Measurements from ENCODE around the gene KRTAP9-2. TPM values are rescaled to one million over a fixed set of nuclear protein-coding genes. Genes with fewer than 3 reads are reported as not detected.
"Not testable (repeated sequence)": the region's sequence is repeated elsewhere in the genome, so short reads cannot be mapped to it uniquely, and the experiment has no call there.

Gene KRTAP9-2
- total RNA-seq, 4 donors from 2014 or later, result 18.1 to 183 TPM; not detected in 2

DNA sequence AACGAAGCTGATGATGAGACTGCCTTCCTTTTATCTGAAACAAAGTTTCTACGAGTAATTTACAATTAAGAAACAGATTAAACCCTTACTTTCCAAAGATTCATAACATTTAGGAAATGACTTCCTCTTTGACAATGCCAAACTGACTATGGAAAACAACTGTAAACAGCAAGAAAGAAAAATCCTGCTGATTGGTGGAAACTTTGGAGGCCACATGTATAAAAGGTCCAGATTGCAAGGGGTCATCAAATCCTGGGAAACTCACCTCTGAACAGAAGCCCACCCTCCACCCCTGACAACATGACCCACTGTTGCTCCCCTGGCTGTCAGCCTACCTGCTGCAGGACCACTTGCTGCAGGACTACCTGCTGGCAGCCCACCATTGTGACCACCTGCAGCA, 38.6 kb downstream of the KRTAP9-2 start, which contains the start of gene KRTAP9-6:
Gene KRTAP9-6 (plus strand): TSS at position 301 of the 400 bp plus-strand sequence. CDS start 0 bp downstream, at position 301.
- intact Hi-C loops (cut with DNase I; ENCODE audit: low total_unique reads), result no loop called here
- no peak for DNase-seq (ENCODE audit: low spot score in 2 of 2)
- WGBS, 2 donors, result 62 to 66% methylated on average over 2 of the region's 2 CpGs
- no peak within 1 kb of the TSS for H3K4me3 ChIP-seq (ENCODE audit: low read depth, poor library complexity, severe bottlenecking)
- TF ChIP-seq CTCF (IDR thresholded peaks at IDR 0.05) (no peak), POLR2A (IDR thresholded peaks at IDR 0.05) (no peak)

DNA sequence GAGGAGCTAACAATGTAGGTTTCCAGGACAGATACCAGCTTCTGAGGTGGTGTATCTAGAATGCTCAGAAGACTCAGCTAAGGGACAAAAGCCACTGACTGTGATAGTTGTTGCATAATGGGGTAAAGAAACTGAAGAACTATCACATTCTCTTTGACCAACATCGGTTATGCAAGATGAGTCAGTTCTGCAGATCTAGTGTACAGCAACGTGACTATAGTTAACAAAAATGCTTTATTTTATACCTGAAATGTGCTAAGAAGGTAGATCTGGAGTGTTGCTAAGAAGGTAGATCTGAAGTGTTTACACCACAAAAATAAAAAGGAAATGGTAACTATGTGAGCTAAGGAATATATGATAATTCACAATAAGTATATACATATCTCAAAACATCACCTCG, 41.3 kb downstream of the KRTAP9-2 start:
- TF ChIP-seq POLR2A (IDR thresholded peaks at IDR 0.05) (no peak), CTCF (IDR thresholded peaks at IDR 0.05) (no peak)
- intact Hi-C loops (cut with DNase I; ENCODE audit: low total_unique reads), result no loop called here
- H3K4me3 ChIP-seq (ENCODE audit: low read depth, poor library complexity, severe bottlenecking), result no peak overlapping the region
- WGBS, 2 donors, result 91% methylated on average over 3 of the region's 3 CpGs; no CpG with 5 or more reads in 1 of the 2 donors
- DNase-seq (ENCODE audit: low spot score in 2 of 2), result no peak

GRCh38 chr17:41271323-41271722, 44.9 kb downstream of the KRTAP9-2 start:
- WGBS, 2 donors, result no CpG with 5 or more reads among the region's 1 CpG
- intact Hi-C loops (cut with DNase I; ENCODE audit: low total_unique reads); DNase-seq (ENCODE audit: low spot score in 2 of 2); H3K4me3 ChIP-seq (ENCODE audit: low read depth, poor library complexity, severe bottlenecking): not testable (repeated sequence)

GRCh38 chr17:41271858-41272257, 45.4 kb downstream of the KRTAP9-2 start:
- no peak for TF ChIP-seq POLR2A (IDR thresholded peaks at IDR 0.05)
- no peak for TF ChIP-seq CTCF (IDR thresholded peaks at IDR 0.05)
- DNase-seq (ENCODE audit: low spot score in 2 of 2), result no peak
- intact Hi-C loops (cut with DNase I; ENCODE audit: low total_unique reads), result no loop called here
- H3K4me3 ChIP-seq (ENCODE audit: low read depth, poor library complexity, severe bottlenecking), result no peak overlapping the region
- WGBS, 2 donors, result 63% methylated on average over 1 of the region's 1 CpG; no CpG with 5 or more reads in 1 of the 2 donors

- DNase-seq (ENCODE audit: low spot score in 2 of 2); H3K4me3 ChIP-seq (ENCODE audit: low read depth, poor library complexity, severe bottlenecking); intact Hi-C loops (cut with DNase I; ENCODE audit: low total_unique reads): not testable (repeated sequence)
- 84 to 94% methylated on average over 2 to 3 of the region's 3 CpGs for WGBS, 2 donors
Measured at GRCh38 chr17:41275648-41276190, 49.3 kb downstream of the KRTAP9-2 start, which contains the start of gene KRTAP9-7. KRTAP9-7 (plus strand) TSS chr17:41275698; CDS start chr17:41275698, 0 bp downstream.

Other genes starting within 250 kb of the KRTAP9-2 start
- gene KRT40, start 242.3 kb upstream of the KRTAP9-2 start, total RNA-seq, result 10 to 100 TPM in 1 of 4 donors, not detected in 3; 12.3 TPM
- 10 to 100 TPM in 1 of 4 donors, not detected in 3; 11.6 TPM for gene KRTAP3-3, start 232.5 kb upstream of the KRTAP9-2 start, total RNA-seq
- 10 to 100 TPM in 1 of 4 donors, not detected in 3; 84.1 TPM for gene KRTAP3-2, start 226.7 kb upstream of the KRTAP9-2 start, total RNA-seq
- 10 to 100 TPM in 1 of 4 donors, 1 to 10 TPM in 1, not detected in 2; 4.0 to 83.2 TPM for gene KRTAP3-1, start 217.5 kb upstream of the KRTAP9-2 start, total RNA-seq
- 100 to 1,000 TPM in 1 of 4 donors, 10 to 100 TPM in 1, under 1 TPM in 1, not detected in 1; 0.22 to 168 (median 10.9) TPM for gene KRTAP1-5, start 199.4 kb upstream of the KRTAP9-2 start, total RNA-seq
- gene KRTAP1-4, start 196.5 kb upstream of the KRTAP9-2 start, total RNA-seq, result 1 to 10 TPM in 1 of 4 donors, not detected in 3; 4.2 TPM
- 100 to 1,000 TPM in 1 of 4 donors, 1 to 10 TPM in 1, not detected in 2; 1.6 to 107 TPM for gene KRTAP1-3, start 191.8 kb upstream of the KRTAP9-2 start, total RNA-seq
- 100 to 1,000 TPM in 1 of 4 donors, 1 to 10 TPM in 1, under 1 TPM in 1, not detected in 1; 0.32 to 195 (median 5.1) TPM for gene KRTAP1-1, start 185.2 kb upstream of the KRTAP9-2 start, total RNA-seq
- 10 to 100 TPM in 1 of 4 donors, 1 to 10 TPM in 1, not detected in 2; 7.0 to 83.9 TPM for gene KRTAP2-1, start 179.3 kb upstream of the KRTAP9-2 start, total RNA-seq
- gene KRTAP2-2, start 171.4 kb upstream of the KRTAP9-2 start, total RNA-seq, result 10 to 100 TPM in 1 of 4 donors, 1 to 10 TPM in 1, not detected in 2; 3.6 to 58.7 TPM
- gene KRTAP2-3, start 166.5 kb upstream of the KRTAP9-2 start, total RNA-seq, result 10 to 100 TPM in 1 of 4 donors, 1 to 10 TPM in 1, not detected in 2; 3.9 to 12.8 TPM
- gene KRTAP2-4, start 160.8 kb upstream of the KRTAP9-2 start, total RNA-seq, result 10 to 100 TPM in 1 of 4 donors, not detected in 3; 61.4 TPM
- 10 to 100 TPM in 1 of 4 donors, 1 to 10 TPM in 1, under 1 TPM in 1, not detected in 1; 0.54 to 73.1 (median 2.4) TPM for gene KRTAP4-7, start 142.5 kb upstream of the KRTAP9-2 start, total RNA-seq
- gene KRTAP4-8, start 128.5 kb upstream of the KRTAP9-2 start, total RNA-seq, result 10 to 100 TPM in 1 of 4 donors, not detected in 3; 27.3 TPM
- gene KRTAP4-16, start 124.4 kb upstream of the KRTAP9-2 start, total RNA-seq, result not detected
- 10 to 100 TPM in 1 of 4 donors, 1 to 10 TPM in 1, under 1 TPM in 1, not detected in 1; 0.44 to 73.5 (median 2.6) TPM for gene KRTAP4-9, start 121.3 kb upstream of the KRTAP9-2 start, total RNA-seq
- gene KRTAP4-11, start 108.3 kb upstream of the KRTAP9-2 start, total RNA-seq, result 10 to 100 TPM in 1 of 4 donors, under 1 TPM in 1, not detected in 2; 0.89 to 20.6 TPM
- 10 to 100 TPM in 1 of 4 donors, not detected in 3; 57.0 TPM for gene KRTAP4-12, start 102.5 kb upstream of the KRTAP9-2 start, total RNA-seq
- 10 to 100 TPM in 1 of 4 donors, under 1 TPM in 1, not detected in 2; 0.25 to 54.3 TPM for gene KRTAP4-6, start 86.1 kb upstream of the KRTAP9-2 start, total RNA-seq
- 10 to 100 TPM in 1 of 4 donors, under 1 TPM in 1, not detected in 2; 0.34 to 14.9 TPM for gene KRTAP4-5, start 76.8 kb upstream of the KRTAP9-2 start, total RNA-seq
- gene KRTAP4-4, start 65.9 kb upstream of the KRTAP9-2 start, total RNA-seq, result 100 to 1,000 TPM in 1 of 4 donors, under 1 TPM in 1, not detected in 2; 0.84 to 102 TPM
- 10 to 100 TPM in 1 of 4 donors, 1 to 10 TPM in 1, not detected in 2; 1.2 to 54.0 TPM for gene KRTAP4-3, start 58.4 kb upstream of the KRTAP9-2 start, total RNA-seq
- 10 to 100 TPM in 1 of 4 donors, 1 to 10 TPM in 1, not detected in 2; 5.0 to 75.4 TPM for gene KRTAP4-2, start 48.4 kb upstream of the KRTAP9-2 start, total RNA-seq
- gene KRTAP4-1, start 41.7 kb upstream of the KRTAP9-2 start, total RNA-seq, result 10 to 100 TPM in 1 of 4 donors, 1 to 10 TPM in 1, not detected in 2; 2.1 to 66.2 TPM
- gene KRTAP9-1, start 36.8 kb upstream of the KRTAP9-2 start, total RNA-seq, result under 1 TPM in 1 of 4 donors, not detected in 3; 0.91 TPM
- gene KRTAP9-3, start 5.8 kb downstream of the KRTAP9-2 start, total RNA-seq, result 100 to 1,000 TPM in 1 of 4 donors, 1 to 10 TPM in 1, under 1 TPM in 1, not detected in 1; 0.27 to 218 (median 8.7) TPM
- gene KRTAP9-8, start 11.4 kb downstream of the KRTAP9-2 start, total RNA-seq, result 100 to 1,000 TPM in 1 of 4 donors, under 1 TPM in 2, not detected in 1; 0.47 to 120 (median 0.97) TPM
- gene KRTAP9-4, start 23.0 kb downstream of the KRTAP9-2 start, total RNA-seq, result 100 to 1,000 TPM in 1 of 4 donors, 1 to 10 TPM in 1, under 1 TPM in 1, not detected in 1; 0.37 to 177 (median 2.1) TPM
- 10 to 100 TPM in 1 of 4 donors, 1 to 10 TPM in 1, not detected in 2; 2.1 to 94.5 TPM for gene KRTAP9-9, start 28.7 kb downstream of the KRTAP9-2 start, total RNA-seq
- gene KRTAP9-6, start 38.7 kb downstream of the KRTAP9-2 start, total RNA-seq, result under 1 TPM in 2 of 4 donors, not detected in 2; 0.38 to 0.62 TPM
- 10 to 100 TPM in 1 of 4 donors, under 1 TPM in 1, not detected in 2; 0.51 to 17.1 TPM for gene KRTAP9-7, start 49.0 kb downstream of the KRTAP9-2 start, total RNA-seq
- gene KRTAP29-1, start 76.2 kb downstream of the KRTAP9-2 start, total RNA-seq, result 1 to 10 TPM in 1 of 4 donors, not detected in 3; 2.5 TPM
- gene KRTAP16-1, start 82.7 kb downstream of the KRTAP9-2 start, total RNA-seq, result 1 to 10 TPM in 1 of 4 donors, not detected in 3; 5.9 TPM
- 10 to 100 TPM in 1 of 4 donors, 1 to 10 TPM in 1, not detected in 2; 1.3 to 38.6 TPM for gene KRTAP17-1, start 89.1 kb downstream of the KRTAP9-2 start, total RNA-seq
- gene KRT33A, start 124.2 kb downstream of the KRTAP9-2 start, total RNA-seq, result 10 to 100 TPM in 2 of 4 donors, under 1 TPM in 1, not detected in 1; 0.25 to 73.9 (median 11.0) TPM
- gene KRT33B, start 143.2 kb downstream of the KRTAP9-2 start, total RNA-seq, result 100 to 1,000 TPM in 1 of 4 donors, 1 to 10 TPM in 1, under 1 TPM in 1, not detected in 1; 0.25 to 117 (median 4.4) TPM
- gene KRT34, start 155.7 kb downstream of the KRTAP9-2 start, total RNA-seq, result 100 to 1,000 TPM in 1 of 4 donors, 10 to 100 TPM in 1, 1 to 10 TPM in 1, under 1 TPM in 1; 0.72 to 143 (median 6.3) TPM
- 100 to 1,000 TPM in 1 of 4 donors, 10 to 100 TPM in 3; 15.9 to 197 (median 24.1) TPM for gene KRT31, start 171.0 kb downstream of the KRTAP9-2 start, total RNA-seq
- gene KRT37, start 197.9 kb downstream of the KRTAP9-2 start, total RNA-seq, result not detected
- gene KRT38, start 214.3 kb downstream of the KRTAP9-2 start, total RNA-seq, result 1 to 10 TPM in 2 of 4 donors, not detected in 2; 1.3 to 1.8 TPM
- gene KRT32, start 240.7 kb downstream of the KRTAP9-2 start, total RNA-seq, result 10 to 100 TPM in 1 of 4 donors, under 1 TPM in 1, not detected in 2; 0.46 to 11.6 TPM

All from lower leg skin (tissue), 4 donors.